GM19025 (cell line): ENCODE measurements around the gene FAM43B.
"Not testable (repeated sequence)": the region's sequence is repeated elsewhere in the genome, so short reads cannot be mapped to it uniquely, and the experiment has no call there.

Experiments used
- ATAC-seq: cut with Tn5 transposase; IDR thresholded peaks from one replicate; pipeline ENCODE4 v1.9.1; 2021; ENCODE audit warnings: mild to moderate bottlenecking, low read depth, moderate library complexity; ENCODE audit not compliant: unreplicated experiment

The FAM43B gene, protein sequence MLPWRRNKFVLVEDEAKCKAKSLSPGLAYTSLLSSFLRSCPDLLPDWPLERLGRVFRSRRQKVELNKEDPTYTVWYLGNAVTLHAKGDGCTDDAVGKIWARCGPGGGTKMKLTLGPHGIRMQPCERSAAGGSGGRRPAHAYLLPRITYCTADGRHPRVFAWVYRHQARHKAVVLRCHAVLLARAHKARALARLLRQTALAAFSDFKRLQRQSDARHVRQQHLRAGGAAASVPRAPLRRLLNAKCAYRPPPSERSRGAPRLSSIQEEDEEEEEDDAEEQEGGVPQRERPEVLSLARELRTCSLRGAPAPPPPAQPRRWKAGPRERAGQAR

GRCh38 chr1:20551945-20552727 lies at the start of gene FAM43B:
FAM43B (plus strand) TSS chr1:20552573; CDS start chr1:20552974, 401 bp downstream.
- no peak for ATAC-seq

- no peak for ATAC-seq
Measured at GRCh38 chr1:20505488-20505887, 46.9 kb upstream of the FAM43B start.

DNA sequence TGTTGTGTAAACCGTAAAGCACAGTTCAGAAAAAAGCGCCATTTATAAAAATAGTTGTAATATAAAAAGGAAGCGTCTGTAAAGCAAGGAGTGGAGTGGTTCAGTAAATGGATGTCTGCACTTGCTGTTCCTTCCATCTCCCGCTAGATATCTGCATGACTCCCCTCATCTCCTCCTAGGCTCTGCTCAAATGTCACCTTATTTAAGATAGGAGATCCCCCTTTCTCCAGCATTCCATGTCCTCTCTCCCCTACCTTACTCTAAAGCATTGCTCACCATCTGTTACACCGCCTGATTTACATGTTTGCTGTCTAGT lies 45.2 kb upstream of the FAM43B start:
- ATAC-seq, result no peak

GRCh38 chr1:20507564-20508410 lies 44.6 kb upstream of the FAM43B start, which contains the start of gene MUL1:
MUL1 (minus strand) TSS chr1:20508151; CDS start chr1:20508024, 127 bp downstream.
- peak; percentile 91 for ATAC-seq

DNA sequence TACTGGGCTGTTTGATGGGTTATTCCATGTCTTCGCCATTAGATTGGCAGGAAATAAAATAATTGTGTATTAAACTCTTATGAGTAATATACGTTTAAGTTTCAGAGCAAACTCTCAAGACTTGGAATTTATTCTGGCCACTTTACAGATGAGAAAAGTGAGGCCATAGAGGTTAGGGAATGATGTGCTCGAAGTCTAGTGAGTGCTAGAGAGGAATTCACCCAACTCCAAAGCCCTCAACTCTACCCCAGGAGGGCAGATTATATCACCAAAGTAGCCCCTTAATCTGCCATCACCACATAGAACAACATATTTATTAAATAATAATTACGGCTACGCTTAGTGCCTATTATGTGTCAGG lies 44.0 kb upstream of the FAM43B start:
- no peak for ATAC-seq

DNA sequence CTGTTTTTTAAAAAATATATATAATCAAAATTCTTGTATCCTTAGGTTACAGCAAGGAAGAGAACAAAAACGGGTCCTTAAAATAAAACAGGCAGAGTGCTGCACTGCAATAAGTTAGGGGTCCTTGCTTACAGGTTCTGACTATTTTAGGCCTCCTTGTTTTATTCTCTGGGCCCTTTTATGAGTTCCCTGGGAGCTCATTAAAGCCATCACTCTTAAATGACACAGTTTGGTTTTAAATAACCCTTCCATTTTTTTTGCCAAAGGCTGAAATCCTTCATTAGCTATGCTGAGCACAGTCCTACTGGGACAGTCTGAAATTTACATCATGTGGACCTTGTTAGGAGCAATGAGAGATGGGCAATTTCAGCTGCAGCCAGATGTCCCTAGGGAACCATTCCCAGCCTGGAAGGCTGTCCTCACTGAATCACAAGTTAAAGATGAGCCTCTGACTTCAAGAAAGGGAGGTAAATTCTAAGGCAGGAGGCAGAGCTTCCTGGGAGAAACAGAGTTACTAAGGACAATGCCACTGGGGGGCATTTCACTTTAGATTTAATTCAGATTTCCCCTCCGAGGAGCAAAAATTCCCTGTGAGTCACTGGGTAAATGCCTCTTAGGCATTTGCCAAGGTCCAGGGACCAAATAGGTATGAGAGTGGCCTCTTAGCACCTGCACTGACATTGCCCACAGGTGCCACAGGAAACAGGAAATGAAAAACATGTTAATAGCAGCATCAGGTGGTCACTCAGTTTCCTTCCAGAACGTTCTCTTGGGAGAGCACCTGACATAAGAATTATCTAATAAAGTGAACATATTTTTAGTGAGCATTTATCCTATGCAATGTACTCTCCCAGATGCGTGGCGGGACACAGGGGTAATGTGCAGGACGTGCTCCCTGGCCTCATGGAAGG lies 40.6 kb upstream of the FAM43B start:
- no peak for ATAC-seq

- not testable (repeated sequence) for ATAC-seq
Measured at GRCh38 chr1:20519609-20520262, 32.6 kb upstream of the FAM43B start.

DNA sequence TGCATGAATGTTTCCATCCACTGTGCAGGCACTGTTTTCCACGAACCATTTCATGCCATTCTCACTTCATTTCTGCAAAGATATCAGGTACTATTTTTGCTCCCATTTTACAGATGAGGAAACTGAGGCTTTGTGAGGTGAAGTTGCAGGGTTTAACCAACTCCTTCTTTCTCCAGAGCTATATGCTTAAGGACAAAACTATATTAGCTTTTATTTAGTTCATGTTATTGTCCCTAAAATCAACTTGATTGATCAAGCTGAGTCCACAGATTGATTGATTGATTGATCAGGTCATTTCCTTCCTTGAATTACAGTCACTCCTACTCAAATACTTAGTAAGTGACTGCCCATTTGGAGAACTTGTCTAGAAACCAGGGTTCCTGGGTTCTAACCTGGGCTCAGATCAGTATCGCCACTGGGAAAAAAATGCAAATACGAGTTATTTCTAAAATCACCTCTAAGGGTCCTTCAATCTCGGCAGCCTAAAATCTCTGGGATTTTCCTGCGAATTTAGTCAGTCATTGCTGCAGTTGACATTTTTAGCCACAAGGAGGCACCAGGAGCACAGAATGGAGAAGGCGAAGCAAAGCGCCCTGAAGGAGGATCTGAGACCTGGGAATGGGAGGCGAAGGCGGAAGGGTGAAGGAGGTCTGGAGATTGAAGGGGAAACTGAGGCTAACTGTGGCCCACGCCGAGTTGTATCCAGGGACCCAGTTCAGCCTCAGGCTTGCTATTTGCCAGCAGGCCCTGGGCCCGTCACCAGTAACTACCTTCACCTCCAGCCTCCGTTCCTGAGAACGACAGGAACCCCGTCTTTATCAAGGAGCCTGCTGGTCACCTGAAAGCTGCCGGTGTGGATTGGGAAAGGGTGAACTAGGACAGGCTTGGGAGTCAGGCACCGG lies 30.2 kb upstream of the FAM43B start:
- ATAC-seq, result no peak

GRCh38 chr1:20526267-20526666 lies 26.1 kb upstream of the FAM43B start:
- no peak for ATAC-seq

DNA sequence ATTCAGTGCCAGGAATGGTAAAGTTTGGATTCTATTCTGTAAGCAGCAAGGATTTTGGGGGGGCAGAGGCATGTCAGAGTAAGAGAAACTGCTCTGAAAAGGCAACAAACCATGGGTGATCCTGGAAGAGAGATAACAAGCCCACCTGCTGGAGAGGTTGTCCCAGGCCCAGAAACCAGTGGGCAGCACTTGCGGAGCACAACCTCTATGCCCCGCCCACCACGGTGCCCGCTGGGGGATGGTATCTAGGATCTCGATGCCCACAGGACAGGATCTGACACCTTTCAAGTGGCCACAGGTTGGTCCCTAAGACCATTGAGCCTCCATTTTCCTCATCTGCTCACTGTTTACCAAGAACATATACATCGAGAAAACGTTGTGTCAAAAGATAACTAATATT lies 24.2 kb upstream of the FAM43B start:
- no peak for ATAC-seq

- no peak for ATAC-seq
Measured at GRCh38 chr1:20530306-20530705, 22.1 kb upstream of the FAM43B start.

GRCh38 chr1:20530901-20531300 lies 21.5 kb upstream of the FAM43B start:
- no peak for ATAC-seq

GRCh38 chr1:20533635-20534034 lies 18.7 kb upstream of the FAM43B start:
- ATAC-seq, result no peak

DNA sequence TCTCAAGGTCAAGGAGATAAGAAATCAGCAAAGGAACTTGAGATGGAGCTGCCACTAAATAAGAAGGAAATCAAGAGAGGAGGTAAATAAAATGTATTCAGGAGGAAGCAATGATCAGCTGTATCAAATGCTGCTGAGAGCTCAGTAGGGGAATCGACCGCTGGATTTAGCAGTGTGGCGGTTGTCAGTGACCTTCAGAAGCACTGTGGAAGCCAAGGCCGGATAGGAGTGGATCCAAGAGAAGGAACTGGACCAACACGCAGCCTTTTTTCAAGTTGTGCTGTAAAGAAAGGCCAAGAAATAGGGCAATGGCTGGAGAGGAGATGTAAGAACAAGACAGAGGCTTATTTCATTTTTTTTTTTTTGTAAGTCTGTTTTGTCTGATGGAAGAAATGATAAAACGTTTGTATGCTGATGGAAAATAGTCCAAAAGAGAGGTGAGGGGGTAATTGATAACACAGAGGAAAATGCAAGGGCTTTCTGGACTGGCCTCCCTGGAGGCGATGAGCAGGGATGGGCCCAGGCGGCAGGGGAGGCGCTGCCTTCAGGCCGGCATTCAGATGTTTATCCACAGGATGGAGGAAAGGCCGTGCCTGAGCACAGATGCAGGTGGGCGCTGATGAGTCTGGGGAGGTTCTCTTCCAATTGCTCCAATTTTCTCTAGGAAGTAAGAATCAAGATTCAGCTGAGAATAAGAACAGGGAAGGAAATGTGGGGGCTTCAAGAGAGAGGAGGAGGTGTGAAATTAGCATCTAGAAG lies 17.5 kb upstream of the FAM43B start:
- no peak for ATAC-seq

DNA sequence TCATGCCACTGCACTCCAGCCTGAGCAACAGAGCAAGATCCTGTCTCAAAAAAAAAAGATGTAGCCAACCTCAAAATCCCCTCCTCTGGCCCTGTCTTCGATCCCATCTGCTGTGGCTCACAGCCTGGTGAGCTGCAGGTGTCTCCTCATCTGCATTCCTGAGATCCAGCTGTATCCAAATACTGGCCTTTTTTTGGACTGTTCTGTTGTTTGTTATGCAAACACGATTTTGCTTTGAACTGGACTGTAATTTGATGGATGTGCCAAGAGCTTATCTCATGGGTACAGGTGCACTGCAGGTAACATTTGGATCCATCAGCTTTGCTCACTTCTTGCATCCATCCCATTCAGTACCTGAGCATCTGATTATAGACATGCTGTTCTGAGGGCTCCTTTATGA lies 14.1 kb upstream of the FAM43B start:
- ATAC-seq, result no peak

- ATAC-seq, result no peak
Measured at GRCh38 chr1:20538760-20539551, 13.4 kb upstream of the FAM43B start.

DNA sequence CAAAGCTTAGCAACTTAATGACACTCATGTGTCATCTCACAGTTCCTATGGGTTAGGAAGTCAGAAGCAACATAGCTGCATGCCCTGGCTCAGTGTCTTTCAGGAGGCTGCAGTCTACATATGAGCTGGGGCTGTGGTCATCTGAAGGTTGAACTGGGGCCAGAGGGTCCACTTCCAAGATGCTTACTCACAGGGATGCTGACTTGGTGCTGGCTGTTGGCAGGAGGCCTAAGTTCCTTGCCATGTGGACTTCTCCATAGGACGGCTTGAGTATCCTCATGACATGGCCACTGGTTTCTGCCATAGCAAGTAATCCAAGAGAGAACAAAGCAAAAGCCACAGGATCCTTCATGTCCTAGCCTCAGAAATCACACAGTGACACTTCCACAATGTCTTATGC lies 12.1 kb upstream of the FAM43B start:
- no peak for ATAC-seq
